Transverse colon (tissue), 3 donors: ENCODE measurements around the gene OR2V1.
"Not testable (repeated sequence)": the region's sequence is repeated elsewhere in the genome, so short reads cannot be mapped to it uniquely, and the experiment has no call there.

Experiments
- CTCF ChIP-seq, 5 experiments: fragments of 200-600 bp in 3 of 5; fragments of 450-650 bp in 2 of 5; sonication (generic) in 3 of 5; IDR thresholded peaks; 1 replicate in 2 of 5; 2 replicates in 3 of 5; pipeline ENCODE4 v1.5.1; 2016 to 2017; ENCODE audit warnings: antibody characterized with exemption in 5 of 5, inconsistent platforms in 3 of 5, mild to moderate bottlenecking in 2 of 5, moderate library complexity in 1 of 5
- EP300 ChIP-seq: sonication (generic); formaldehyde crosslinking; IDR thresholded peaks from one replicate; pipeline ENCODE4 v1.6.1; 2017; ENCODE audit warnings: antibody characterized with exemption, low read depth
- POLR2A ChIP-seq: fragments of 450-650 bp; IDR thresholded peaks from one replicate; pipeline ENCODE4 v1.6.1; 2016; ENCODE audit warnings: antibody characterized with exemption, mild to moderate bottlenecking, moderate library complexity

DNA sequence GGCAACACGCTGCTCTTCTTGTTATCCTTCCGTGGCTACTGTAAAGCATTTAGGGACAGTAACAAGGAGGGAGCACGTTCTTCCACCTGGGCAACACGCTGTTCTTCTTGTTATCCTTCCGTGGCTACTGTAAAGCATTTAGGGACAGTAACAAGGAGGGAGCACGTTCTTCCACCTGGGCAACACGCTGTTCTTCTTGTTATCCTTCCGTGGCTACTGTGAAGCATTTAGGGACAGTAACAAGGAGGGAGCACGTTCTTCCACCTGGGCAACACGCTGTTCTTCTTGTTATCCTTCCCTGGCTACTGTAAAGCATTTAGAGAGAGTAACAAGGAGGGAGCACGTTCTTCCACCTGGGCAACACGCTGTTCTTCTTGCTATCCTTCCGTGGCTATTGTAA is 17.4 kb downstream of the OR2V1 start:
- not testable (repeated sequence) for TF ChIP-seq EP300; POLR2A; CTCF (IDR thresholded peaks at IDR 0.05)
